ENCODE results near the gene PRXL2B.
"Not testable (repeated sequence)": the region's sequence is repeated elsewhere in the genome, so short reads cannot be mapped to it uniquely, and the experiment has no call there.

PRXL2B gene

DNA sequence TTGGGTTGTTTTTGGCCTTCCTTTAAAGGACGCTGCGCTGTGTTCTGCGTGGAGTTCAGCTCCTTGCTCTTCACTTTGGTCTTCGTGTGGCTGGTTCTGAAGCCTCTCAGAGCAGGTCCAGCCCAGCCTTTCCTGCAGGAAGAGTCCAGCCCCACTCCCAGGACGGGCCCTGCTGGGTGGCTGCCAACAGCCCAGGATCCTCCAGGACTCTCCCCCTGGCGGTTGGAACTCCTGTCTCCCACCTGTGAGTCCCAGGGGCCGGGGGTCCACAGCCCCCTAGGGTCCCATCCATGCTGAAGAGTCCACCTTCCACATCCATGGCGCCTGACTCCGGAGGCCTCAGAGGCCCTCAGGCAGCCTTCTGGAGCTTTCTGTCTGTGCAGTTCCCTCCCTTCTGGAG, 35.0 kb upstream of the PRXL2B start:
- DNase-seq, result not testable (repeated sequence)

DNA sequence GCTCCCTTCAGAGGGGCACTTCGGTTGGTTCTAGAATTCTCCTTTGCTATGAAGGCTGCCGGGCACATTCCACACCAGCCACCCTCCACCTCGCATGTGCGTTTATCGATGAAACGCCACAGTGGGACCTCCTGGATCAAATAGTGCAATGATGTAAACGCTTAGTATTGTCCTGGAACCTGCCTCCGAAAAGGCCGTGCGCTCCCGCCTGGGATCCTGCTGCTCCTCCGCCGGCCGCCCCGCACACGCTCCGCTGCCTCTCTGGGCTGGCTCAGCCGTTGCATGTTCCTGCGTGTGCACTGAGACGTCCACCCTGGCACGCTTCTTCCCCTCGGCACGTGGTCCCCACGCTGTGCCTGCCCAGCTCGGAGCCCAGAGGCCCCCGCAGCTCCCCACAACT, 34.4 kb upstream of the PRXL2B start:
- DNase-seq, result no peak

DNA sequence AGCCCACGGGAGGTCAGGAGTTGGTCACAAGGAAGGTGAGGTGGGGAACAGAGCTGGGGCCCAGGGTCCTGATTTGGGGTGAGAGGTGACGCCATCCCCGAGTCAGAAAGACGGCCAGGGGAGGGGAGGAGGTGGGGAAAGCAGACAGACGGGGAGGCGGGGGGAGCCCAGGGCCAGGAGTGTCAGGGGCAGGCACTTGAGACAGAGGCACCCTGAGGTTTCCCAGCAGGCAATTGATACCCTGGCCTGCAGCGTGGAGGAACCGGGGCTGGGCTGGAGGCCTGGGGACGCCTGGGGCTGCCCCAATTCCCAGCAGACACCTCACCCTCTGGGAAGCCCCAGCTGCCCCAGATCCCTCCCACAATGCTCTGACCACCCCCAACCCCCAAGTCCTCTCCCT, 33.5 kb upstream of the PRXL2B start:
- not testable (repeated sequence) for DNase-seq

DNA sequence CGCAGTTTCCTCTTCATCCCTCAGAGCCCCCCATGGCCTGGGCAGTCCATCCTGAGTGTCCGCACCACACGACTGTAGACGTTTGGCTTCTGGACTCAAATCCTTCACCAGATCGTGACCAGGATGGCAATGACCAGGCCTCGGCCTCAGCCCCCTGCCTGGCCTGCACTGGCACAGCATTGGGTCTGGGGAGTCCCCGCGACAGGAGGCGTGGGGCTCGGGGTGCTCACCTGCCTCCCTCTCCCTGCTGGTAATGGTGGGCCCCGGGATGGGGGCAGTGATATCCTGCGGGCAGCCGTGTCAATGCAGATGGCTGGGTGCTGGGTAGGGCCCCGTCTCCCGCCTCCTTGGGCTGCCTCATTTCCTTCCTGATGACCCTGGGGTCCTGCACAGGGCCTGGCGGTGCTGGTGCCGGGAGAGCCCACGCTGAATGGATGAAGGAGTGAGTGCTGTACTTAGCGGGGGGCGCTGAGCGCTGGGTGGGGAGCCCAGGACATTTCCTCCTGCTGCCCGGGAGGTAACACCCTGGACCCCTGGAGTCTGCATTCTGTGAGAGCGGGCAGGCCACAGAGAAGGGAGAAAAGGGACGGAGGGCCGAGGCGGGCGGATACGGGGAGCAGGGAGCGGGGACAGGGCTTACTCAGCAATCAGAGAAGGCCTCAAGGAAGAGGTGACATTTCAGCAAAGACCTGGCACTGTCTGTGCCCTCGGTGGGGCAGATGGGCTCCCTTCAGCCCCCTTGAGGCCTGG, 32.5 kb upstream of the PRXL2B start:
- no peak for DNase-seq

DNA sequence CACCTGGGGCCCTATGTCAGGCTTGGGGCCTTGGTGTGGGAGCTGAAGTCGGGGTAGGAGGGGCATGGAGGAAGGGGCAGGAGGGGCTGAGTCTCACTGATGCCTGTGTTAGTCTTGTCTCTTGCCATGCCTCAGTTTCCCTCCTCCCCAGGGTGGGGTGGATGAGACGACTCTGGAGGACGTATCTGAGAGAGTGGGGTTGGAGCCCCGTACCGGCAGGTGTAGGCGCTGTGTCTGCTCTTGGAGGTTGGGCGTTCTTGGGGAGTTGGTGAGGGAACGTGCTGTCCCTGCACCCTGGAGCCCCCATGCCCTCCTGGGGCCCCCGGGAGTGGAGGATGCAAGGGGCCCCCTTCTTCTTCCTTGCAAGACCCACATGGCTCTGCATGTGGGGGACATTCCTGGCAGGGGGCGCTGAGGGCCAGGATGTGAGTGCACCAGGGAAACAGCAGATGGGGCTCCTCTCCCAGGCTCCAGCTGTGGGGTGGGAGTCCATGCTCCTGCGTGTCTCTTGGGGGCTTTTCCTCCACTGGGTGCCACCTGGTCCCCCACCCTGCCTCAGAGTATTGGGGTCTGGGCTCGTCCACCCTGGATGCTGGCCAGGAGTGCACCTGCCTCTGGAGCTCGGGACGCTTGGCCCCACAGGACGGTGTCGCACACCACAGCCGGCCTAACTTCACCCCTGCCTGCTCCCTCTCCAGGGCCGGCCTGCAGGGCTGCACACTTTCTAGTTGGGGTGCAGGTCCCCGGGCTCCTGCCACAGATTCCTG, 31.8 kb upstream of the PRXL2B start:
- DNase-seq, result peak; percentile 60

DNA sequence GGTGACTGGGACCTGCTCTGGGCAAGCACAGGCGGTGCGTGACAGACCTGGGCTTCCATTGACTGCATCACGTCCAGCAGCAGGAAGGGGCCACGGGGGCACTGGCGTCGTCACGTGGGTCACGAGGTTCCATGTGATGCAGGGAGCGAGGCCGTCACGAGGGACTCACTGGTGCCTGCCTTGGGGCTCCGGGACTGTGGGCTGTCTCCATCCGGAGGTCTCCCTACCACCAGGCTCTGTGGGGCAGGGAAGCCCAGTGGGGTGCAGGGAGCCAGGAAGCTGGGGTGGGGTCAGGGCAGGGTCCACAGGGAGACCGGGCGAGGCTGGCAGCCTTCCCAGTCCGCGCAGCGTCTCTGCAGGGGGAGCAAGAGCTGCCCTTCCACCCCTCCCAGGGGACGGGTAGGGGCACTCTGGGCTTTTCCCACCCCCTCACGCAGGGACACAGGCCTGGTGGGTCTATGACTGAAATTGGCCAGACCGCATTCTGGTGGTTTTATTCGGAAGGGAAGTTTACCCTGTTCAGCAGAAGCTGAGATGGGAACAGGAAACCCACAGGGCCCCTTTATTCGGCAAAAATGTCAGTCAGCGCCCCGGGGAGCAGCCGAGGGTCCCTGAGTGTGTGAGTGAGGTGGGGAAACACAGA, 30.8 kb upstream of the PRXL2B start:
- peak; percentile 87 for DNase-seq

DNA sequence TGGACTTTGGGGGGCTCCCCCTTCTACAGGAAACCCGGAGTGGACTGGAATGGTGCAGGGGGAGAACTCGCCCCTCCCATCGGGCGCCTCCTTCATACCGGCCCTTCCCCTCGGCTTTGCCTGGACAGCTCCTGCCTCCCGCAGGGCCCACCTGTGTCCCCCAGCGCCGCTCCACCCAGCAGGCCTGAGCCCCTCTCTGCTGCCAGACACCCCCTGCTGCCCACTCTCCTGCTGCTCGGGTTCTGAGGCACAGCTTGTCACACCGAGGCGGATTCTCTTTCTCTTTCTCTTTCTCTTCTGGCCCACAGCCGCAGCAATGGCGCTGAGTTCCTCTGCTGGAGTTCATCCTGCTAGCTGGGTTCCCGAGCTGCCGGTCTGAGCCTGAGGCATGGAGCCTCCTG, 30.3 kb upstream of the PRXL2B start, which contains the start of gene TNFRSF14:
Gene TNFRSF14, plus strand, starts transcription at position 95 of the 401 bp plus-strand sequence. Its CDS starts 294 bp downstream, at position 389.
- peak; percentile 77 for DNase-seq

DNA sequence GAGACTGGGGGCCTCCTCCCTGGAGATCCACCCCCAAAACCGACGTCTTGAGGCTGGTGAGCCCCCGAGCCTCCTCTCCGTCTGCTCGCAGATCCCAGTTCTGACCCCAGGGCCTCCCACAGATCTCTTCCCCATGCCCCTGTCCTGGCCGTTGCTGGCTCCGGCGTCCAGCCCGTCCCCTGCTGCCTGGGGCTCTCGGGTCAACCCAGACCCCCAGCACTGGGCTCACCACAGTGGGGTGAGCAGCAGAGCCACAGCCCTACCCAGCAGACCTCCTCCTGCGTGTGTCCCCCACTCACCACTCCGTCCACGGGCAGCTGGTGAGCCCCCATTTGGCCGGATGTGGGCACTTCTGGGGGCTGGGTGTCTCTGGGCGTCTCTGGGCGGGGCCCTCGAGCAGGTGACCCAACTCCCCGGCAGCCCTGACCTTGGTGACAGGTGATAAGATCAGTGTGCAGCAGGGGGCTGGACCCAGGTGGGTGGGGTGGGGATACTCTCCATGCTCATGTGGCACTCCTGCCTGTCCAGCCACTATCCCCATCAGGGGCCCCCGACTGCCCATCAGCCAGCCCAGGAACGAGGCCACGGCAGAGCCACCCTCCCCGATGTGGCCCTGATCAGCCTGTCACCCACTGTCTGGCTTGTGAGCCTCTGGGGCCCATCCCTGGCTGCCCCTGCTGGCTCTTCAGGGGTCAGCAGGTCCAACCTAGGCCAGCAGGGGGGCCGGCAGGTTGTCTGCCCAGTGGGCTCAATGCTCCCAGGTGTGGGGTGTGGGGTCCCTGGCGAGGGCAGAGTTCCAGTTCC, 29.7 kb upstream of the PRXL2B start:
- DNase-seq, result peak; percentile 60

DNA sequence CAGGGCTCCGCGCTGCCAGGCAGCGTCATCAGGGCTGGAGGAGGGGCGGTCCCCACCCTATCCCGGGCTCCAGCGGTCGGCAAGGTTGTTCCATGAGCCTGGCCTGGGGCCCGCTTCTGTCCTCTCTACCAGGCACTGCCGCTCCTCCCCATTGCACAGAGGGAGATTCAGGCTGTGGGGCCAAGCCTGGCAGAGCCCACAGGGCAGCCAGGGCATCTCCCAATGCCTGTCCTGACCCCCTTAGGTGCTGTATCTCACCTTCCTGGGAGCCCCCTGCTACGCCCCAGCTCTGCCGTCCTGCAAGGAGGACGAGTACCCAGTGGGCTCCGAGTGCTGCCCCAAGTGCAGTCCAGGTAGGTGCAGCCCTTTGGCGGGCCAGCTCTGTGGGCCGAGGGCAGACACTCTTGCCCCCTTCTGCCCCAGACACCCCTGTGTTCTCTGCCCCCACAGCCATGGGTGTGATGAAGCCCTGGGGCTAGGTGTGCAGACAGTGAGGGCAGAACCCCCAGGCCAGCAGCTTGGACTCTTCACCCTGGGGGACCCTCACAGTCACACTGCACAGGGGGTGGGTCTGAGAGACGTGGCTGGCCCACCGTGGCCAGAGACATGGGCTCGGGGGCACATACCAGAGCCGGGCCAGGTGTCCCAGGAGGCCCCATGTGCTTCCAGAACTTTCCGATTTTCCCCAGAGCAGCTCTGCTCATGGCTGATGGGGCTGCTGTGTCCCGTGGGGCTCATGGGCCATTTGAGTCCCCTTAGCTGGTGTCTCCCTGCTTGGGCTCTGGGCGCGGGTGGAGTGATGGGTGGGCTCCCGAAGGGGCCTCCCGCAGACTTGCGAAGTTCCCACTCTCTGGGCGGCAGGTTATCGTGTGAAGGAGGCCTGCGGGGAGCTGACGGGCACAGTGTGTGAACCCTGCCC, 28.8 kb upstream of the PRXL2B start:
- no peak for DNase-seq

DNA sequence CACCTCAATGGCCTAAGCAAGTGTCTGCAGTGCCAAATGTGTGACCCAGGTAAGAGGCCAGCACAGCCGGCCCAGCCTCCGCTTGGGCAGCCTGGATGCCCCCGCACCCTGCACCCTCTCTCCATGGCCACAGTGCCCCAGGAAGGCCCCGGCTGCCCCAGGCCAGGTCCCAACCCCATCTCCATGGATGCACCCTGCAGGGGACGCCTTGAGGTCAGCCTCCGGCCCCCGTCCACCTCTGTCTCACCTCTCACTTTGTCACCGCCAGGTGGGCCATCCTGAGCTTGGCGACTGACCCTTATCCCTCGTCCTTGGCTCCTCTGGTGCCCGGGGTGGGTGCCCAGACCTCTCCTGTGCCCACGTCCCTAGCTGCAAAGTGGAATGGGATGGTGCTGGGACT, 28.2 kb upstream of the PRXL2B start:
- DNase-seq, result no peak

DNA sequence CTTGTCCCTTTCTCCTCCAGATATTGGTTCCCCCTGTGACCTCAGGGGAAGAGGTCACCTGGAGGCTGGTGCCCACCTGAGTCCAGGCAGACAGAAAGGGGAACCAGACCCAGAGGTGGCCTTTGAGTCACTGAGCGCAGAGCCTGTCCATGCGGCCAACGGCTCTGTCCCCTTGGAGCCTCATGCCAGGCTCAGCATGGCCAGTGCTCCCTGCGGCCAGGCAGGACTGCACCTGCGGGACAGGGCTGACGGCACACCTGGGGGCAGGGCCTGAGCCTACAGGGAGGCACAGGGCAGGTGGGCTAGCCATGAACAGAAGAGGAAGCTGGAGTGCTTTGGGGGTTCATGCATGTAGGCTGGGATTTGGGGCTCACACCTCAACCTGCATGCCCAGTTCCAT, 27.7 kb upstream of the PRXL2B start:
- no peak for DNase-seq

DNA sequence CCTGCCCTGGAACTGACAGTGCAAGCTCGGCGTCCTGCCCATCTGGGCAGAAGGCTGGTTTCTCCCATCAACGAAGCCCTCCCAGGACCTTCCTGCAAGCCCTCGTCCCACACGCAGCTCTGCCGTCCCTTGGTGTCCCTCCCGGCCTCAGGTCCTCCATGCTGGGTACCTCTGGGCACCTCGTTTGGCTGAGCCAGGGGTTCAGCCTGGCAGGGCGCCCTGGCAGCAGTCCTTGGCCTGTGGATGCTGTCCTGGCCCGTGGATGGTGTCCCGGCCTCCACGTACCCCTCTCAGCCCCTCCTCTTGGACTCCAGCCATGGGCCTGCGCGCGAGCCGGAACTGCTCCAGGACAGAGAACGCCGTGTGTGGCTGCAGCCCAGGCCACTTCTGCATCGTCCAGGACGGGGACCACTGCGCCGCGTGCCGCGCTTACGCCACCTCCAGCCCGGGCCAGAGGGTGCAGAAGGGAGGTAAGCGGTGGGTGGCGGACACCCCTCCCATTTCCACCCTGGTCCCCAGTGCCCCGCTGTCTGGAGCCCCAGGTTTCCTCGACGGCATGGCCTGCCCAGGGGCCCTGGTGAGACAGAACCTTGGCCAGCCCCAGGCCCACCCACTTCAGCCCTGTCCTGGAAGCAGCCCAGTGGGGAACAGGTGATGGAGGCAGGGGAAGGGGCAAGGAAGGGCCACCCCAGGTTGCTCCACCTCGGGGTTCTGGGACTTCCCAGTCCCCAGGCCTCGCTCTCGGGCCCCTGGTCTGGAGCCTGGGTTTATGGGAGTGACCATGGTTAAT, 26.9 kb upstream of the PRXL2B start:
- DNase-seq, result no peak

DNA sequence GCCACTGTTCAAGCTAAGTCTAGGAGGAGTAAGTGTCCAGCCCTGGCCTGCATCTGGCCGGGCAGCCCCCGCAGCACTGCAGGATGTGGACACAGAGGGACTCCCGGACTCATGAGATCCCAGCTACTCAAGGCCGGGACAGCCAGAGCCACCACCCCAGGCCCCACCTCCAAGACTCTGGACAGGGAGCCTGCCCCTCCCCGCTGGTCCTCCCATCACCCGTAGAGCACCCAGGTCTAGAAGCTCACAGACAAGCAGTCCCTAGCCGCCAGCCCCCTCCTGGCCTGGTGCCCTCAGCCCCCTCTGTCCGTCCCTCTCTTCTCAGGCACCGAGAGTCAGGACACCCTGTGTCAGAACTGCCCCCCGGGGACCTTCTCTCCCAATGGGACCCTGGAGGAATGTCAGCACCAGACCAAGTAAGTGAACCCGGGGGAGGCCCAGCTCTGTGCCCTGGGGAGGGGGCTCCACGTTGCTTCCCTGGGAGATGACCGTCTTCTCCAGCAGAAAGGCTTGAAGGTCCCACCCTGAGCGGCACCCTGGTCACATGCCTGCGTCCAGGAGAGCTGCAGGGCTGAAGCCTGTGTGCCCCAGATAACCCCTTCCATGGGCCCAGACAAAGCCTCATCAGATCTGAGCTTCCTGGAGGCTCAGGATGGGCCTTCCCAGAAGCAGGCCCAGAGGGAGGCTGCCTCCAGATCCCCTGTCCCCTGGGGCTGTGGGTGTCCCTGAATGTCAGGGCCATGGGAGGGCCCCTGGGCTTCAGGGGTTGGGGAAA, 26.1 kb upstream of the PRXL2B start:
- DNase-seq, result no peak

DNA sequence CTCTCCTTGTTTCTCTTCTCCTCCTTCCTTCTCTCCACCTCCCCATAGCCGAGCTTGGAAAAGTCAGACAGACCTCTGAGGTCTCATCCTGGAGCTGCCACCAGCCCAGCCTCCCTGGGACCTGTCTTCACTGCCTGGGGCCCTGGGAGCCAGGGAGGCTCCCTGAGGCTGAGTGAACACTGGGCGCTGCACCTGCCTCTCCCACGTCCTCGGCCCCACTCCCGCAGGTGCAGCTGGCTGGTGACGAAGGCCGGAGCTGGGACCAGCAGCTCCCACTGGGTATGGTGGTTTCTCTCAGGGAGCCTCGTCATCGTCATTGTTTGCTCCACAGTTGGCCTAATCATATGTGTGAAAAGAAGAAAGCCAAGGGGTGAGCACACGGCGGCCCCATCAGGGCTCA, 25.1 kb upstream of the PRXL2B start:
- DNase-seq, result no peak

DNA sequence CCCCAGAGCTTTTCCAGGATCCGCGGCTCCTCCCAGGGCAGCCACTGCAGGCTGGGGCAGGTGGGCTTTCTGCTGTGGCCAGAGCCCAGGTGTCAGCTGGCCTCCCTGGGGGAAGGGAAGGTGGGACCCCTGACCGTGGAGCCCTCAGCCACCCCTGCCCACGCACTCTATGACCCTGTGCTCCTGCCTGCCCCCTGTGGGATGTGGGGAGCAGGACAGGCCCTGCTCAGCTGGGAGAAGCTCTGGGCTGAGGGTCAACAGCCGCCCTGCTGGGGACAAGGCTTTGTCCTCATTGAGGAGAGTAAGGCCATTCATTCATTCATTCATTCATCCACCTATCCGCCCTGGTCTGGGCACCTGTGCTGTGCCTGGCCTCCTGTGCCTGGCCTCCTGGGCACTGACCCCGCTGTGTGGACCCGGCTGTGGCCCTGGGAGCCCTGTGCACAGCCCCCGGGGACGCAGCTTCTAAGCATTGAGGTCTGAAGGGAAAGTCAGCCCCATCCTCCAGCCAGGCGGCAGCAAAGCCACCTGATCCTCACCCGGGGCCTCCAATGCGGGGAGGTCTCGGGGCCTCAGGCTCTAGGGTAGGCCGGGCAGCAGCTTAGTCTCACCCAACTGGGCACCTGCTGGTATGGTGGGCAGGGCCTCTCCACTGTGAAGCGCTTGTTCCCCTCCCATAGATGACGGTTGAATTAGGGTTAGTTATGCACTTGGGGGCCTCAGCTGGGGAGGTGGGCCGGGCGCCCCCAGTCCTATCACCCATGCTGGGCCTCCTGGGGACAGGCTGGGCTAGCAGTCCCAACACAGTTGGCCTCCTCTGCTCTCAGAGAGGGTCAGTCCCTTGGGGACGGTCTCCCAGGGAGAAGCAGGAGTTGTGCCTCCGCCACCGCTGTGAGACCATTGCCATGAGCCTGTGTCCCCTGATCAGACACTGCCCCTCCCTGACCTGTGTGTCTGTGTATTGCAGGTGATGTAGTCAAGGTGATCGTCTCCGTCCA, 24.4 kb upstream of the PRXL2B start:
- DNase-seq, result peak; percentile 48

DNA sequence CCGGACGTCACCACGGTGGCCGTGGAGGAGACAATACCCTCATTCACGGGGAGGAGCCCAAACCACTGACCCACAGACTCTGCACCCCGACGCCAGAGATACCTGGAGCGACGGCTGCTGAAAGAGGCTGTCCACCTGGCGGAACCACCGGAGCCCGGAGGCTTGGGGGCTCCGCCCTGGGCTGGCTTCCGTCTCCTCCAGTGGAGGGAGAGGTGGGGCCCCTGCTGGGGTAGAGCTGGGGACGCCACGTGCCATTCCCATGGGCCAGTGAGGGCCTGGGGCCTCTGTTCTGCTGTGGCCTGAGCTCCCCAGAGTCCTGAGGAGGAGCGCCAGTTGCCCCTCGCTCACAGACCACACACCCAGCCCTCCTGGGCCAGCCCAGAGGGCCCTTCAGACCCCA, 23.4 kb upstream of the PRXL2B start:
- no peak for DNase-seq

DNA sequence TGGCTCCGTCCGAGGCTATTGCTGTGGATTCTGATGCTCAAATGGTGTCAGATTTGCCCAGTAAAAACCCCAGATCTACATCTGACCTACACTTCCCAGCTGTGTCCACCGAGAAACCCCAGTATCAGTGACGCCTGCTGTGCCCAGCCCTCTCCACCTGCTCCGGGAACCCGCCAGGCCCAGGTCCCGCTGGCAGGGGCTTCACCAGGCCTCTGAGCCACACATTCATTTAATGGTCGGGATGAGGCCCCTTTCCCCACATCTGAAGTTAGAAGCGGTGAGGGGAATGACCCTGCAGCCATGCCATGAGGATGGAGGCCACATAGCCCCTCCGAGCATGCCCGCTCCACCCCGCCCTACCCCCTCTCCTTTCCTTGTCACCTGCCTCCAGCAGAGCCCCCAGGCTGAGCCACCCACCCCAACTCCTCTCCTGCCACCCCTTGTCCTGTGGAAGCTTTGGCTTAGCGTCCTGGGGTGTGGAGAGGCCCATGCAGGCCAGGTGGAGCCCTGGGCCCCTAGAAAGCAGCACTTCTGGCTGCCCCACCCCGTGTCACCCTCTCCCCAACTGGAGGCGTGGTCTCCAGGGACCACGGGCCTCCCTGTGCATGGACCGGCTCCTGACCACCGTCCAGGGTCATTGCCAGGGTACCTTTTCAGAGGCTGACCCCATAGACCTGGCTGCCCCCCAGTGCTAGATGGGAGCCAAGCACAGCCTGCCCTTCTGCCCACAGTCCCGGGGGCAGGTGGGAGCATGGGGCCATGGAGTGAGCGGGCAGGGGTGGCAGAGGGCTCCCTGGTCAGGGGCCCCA, 22.4 kb upstream of the PRXL2B start:
- no peak for DNase-seq

DNA sequence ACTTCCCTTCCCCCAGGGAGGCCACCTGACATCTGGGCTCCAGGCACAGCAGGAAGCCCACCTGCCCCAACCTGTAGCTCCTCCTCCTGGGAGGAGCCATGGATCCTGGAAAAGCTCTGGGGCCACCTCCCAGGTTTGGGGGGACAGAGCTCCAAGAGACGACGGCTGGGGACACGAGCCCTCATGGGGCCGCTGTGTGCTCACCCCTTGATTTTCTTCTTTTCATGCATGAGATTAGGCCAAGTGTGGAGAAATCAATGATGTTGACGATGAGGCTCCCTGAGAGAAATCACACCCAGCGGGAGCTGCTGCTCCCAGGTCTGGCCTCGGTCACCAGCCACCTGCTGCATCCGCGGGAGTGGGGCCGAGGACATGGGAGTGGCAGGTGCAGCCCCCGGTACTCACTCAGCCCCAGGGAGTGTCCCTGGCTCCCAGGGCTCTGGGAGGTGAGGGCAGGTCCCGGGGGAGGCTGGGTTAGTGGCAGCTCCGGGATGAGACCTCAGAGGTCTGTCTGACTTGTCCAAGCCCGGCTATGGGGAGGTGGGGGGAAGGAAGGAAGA, 21.7 kb upstream of the PRXL2B start:
- no peak for DNase-seq

Measured in stimulated activated CD4-positive, alpha-beta T cell treated with anti-CD3 and anti-CD28 coated beads, Interleukin-15, amount 100 ng/mL, for 24 hours (primary cell).